HCT116 (cell line): ENCODE results near the gene SFXN5. TPM values are rescaled to one million over a fixed set of nuclear protein-coding genes. Genes with fewer than 3 reads are reported as not detected.

Experiments
- ATAC-seq: fragments of 200-7000 bp; cut with Tn5 transposase; 2 replicates; pipeline ENCODE4 v1.9.1; 2020; ENCODE audit warnings: mild to moderate bottlenecking, moderate library complexity
- BruUV-seq: library from RNA; stranded (reverse); fragments of 400-500 nt; replicated peaks from 2 replicates; lab custom pipeline; 2021; lab: Mats Ljungman, UMichigan
- CTCF ChIA-PET: fragments of 300-600 bp; sonication (Branson Sonifier 250); formaldehyde crosslinking; loops from one replicate; lab custom pipeline; 2021; ENCODE audit warnings: antibody characterized with exemption; lab: Charles Lee
- POLR2A ChIA-PET: fragments of 300-600, 350-600 bp; sonication (Branson Sonifier 250); formaldehyde crosslinking; loops from one replicate; lab custom pipeline; 2021; ENCODE audit warnings: antibody characterized with exemption; lab: Charles Lee
- RAD21 ChIA-PET, 2 experiments: fragments of 300-600 bp; sonication (Branson Sonifier 250); formaldehyde crosslinking; loops; one replicate each; lab custom pipeline; 2023; ENCODE audit warnings: low total read pairs in 2 of 2; ENCODE audit not compliant: uncharacterized antibody in 2 of 2, unreplicated experiment in 2 of 2, low non-redundant PET in 1 of 2; lab: Charles Lee
- DNase-seq: peaks from one replicate; pipeline ENCODE4 v3.0.0-alpha.2; 2010; ENCODE audit warnings: low read depth, low spot score
- H2AFZ ChIP-seq: fragments of 200-600 bp; shearing (Covaris generic), sonication (generic); 2 replicates; pipeline ENCODE4 v1.6.1; 2017; ENCODE audit warnings: low read depth, mixed run types, mixed read lengths, antibody characterized with exemption, low read length; ENCODE audit not compliant: poor library complexity, severe bottlenecking
- H3K27ac ChIP-seq: 2 replicates; pipeline ENCODE4 v1.5.1; 2012; ENCODE audit warnings: low read depth, low read length
- H3K27me3 ChIP-seq: fragments of 200-600 bp; sonication (generic); 2 replicates; pipeline ENCODE4 v1.6.1; 2016; ENCODE audit warnings: mixed run types, low read length, mixed read lengths; ENCODE audit not compliant: insufficient read depth
- H3K36me3 ChIP-seq, 2 experiments: fragments of 200-500 bp in 1 of 2; fragments of 200-600 bp in 1 of 2; sonication (Bioruptor generic) in 1 of 2; sonication (generic) in 1 of 2; 2 replicates each; pipeline versions ENCODE4 v1.5.1 to v1.6.1; 2014 to 2016; ENCODE audit warnings: low read length in 2 of 2, inconsistent platforms in 1 of 2, mixed read lengths in 1 of 2, mixed run types in 1 of 2; ENCODE audit not compliant: insufficient read depth in 2 of 2, control insufficient read depth in 1 of 2
- H3K4me1 ChIP-seq, 2 experiments: fragments of 200-600 bp in 1 of 2; sonication (generic) in 1 of 2; 2 replicates each; pipeline versions ENCODE4 v1.5.1 to v1.6.1; 2012 to 2017; ENCODE audit warnings: low read length in 2 of 2, inconsistent platforms in 1 of 2, mild to moderate bottlenecking in 1 of 2, mixed read lengths in 1 of 2, mixed run types in 1 of 2, moderate library complexity in 1 of 2; ENCODE audit not compliant: insufficient read depth in 2 of 2, control insufficient read depth in 1 of 2
- H3K4me2 ChIP-seq: fragments of 200-600 bp; sonication (generic); 2 replicates; pipeline ENCODE4 v1.6.1; 2017; ENCODE audit warnings: mixed run types, low read length, mixed read lengths
- H3K4me3 ChIP-seq, 2 experiments: fragments of 200-600 bp in 1 of 2; sonication (generic) in 1 of 2; replicated peaks in 1 of 2; 2 replicates each; pipeline ENCODE4 v1.5.1; 2011 to 2016; ENCODE audit warnings: low read length in 2 of 2, control low read depth in 1 of 2, low read depth in 1 of 2, mild to moderate bottlenecking in 1 of 2, mixed read lengths in 1 of 2, mixed run types in 1 of 2
- H3K79me2 ChIP-seq: fragments of 200-600 bp; sonication (generic); 2 replicates; pipeline ENCODE4 v1.6.1; 2017; ENCODE audit warnings: mild to moderate bottlenecking, mixed run types, low read length, moderate library complexity, mixed read lengths; ENCODE audit not compliant: insufficient read depth
- H3K9ac ChIP-seq: fragments of 200-600 bp; sonication (generic); 2 replicates; pipeline ENCODE4 v1.6.1; 2016; ENCODE audit warnings: low read length, mixed read lengths
- H3K9me2 ChIP-seq: fragments of 200-600 bp; sonication (generic), shearing (Covaris generic); 2 replicates; pipeline ENCODE4 v1.6.1; 2017; ENCODE audit warnings: mixed run types, mild to moderate bottlenecking, moderate library complexity; ENCODE audit not compliant: insufficient read depth
- H3K9me3 ChIP-seq, 2 experiments: fragments of 200-500 bp in 1 of 2; fragments of 200-600 bp in 1 of 2; sonication (Bioruptor generic) in 1 of 2; sonication (generic) in 1 of 2; 2 replicates each; pipeline ENCODE4 v1.6.1; 2014 to 2017; ENCODE audit warnings: low read length in 2 of 2, mixed read lengths in 2 of 2, inconsistent platforms in 1 of 2, low read depth in 1 of 2, mild to moderate bottlenecking in 1 of 2, mixed run types in 1 of 2, moderate library complexity in 1 of 2; ENCODE audit not compliant: control insufficient read depth in 1 of 2, insufficient read depth in 1 of 2
- H4K20me1 ChIP-seq: fragments of 200-600 bp; sonication (generic), shearing (Covaris generic); 2 replicates; pipeline ENCODE4 v1.6.1; 2017; ENCODE audit warnings: mixed run types, mild to moderate bottlenecking, moderate library complexity; ENCODE audit not compliant: insufficient read depth
- CBX3 ChIP-seq: IDR thresholded peaks from 2 replicates; pipeline ENCODE4 v1.6.1; 2012; ENCODE audit warnings: low read depth
- CEBPB ChIP-seq: IDR thresholded peaks from 2 replicates; pipeline ENCODE4 v1.6.1; 2012; ENCODE audit warnings: low read depth
- CTCF ChIP-seq, 3 experiments: fragments of 200-600 bp in 1 of 3; sonication (generic) in 1 of 3; IDR thresholded peaks in 2 of 3; conservative IDR thresholded peaks in 1 of 3; 2 replicates each; pipeline ENCODE4 v1.5.1; 2012 to 2017; ENCODE audit warnings: low read depth in 2 of 3, low read length in 2 of 3, antibody characterized with exemption in 1 of 3, borderline replicate concordance in 1 of 3, control low read depth in 1 of 3, mild to moderate bottlenecking in 1 of 3, mixed read lengths in 1 of 3, mixed run types in 1 of 3, moderate library complexity in 1 of 3; ENCODE audit not compliant: insufficient read depth in 1 of 3
- EGR1 ChIP-seq: IDR thresholded peaks from 2 replicates; pipeline ENCODE4 v1.6.1; 2012; ENCODE audit warnings: low read depth
- ELF1 ChIP-seq: IDR thresholded peaks from 2 replicates; pipeline ENCODE4 v1.6.1; 2012; ENCODE audit warnings: low read depth, borderline replicate concordance
- EZH2 ChIP-seq: fragments of 200-600 bp; sonication (generic); IDR thresholded peaks from 2 replicates; pipeline ENCODE4 v1.6.1; 2017; ENCODE audit warnings: antibody characterized with exemption, mixed run types
- JUND ChIP-seq: IDR thresholded peaks from 2 replicates; pipeline ENCODE4 v1.6.1; 2012
- MAX ChIP-seq: IDR thresholded peaks from 2 replicates; pipeline ENCODE4 v1.6.1; 2012
- POLR2A ChIP-seq: IDR thresholded peaks from 2 replicates; pipeline ENCODE4 v1.7.0; 2011; ENCODE audit warnings: borderline replicate concordance; ENCODE audit not compliant: insufficient read depth, insufficient read length; ENCODE audit errors: extremely low read depth
- POLR2AphosphoS5 ChIP-seq: IDR thresholded peaks from 2 replicates; pipeline ENCODE4 v1.6.1; 2011; ENCODE audit warnings: mild to moderate bottlenecking, low read depth, low read length, moderate library complexity
- RAD21 ChIP-seq: IDR thresholded peaks from 2 replicates; pipeline ENCODE4 v1.6.1; 2012; ENCODE audit warnings: low read depth, mild to moderate bottlenecking
- SIN3A ChIP-seq: IDR thresholded peaks from 2 replicates; pipeline ENCODE4 v1.6.1; 2012; ENCODE audit warnings: low read depth
- SP1 ChIP-seq: IDR thresholded peaks from 2 replicates; pipeline ENCODE4 v1.6.1; 2012; ENCODE audit warnings: low read depth
- SRF ChIP-seq: IDR thresholded peaks from 2 replicates; pipeline ENCODE4 v1.6.1; 2012; ENCODE audit warnings: low read depth
- TCF7L2 ChIP-seq: IDR thresholded peaks from 2 replicates; pipeline ENCODE4 v1.7.0; 2011; ENCODE audit warnings: borderline replicate concordance, inconsistent platforms; ENCODE audit not compliant: insufficient read depth, insufficient read length; ENCODE audit errors: extremely low read depth
- YY1 ChIP-seq: IDR thresholded peaks from 2 replicates; pipeline ENCODE4 v1.6.1; 2011; ENCODE audit warnings: low read length, low read depth, moderate library complexity, mild to moderate bottlenecking; ENCODE audit not compliant: insufficient replicate concordance; ENCODE audit errors: extremely low read depth
- ZFX ChIP-seq: fragments of 450-650 bp; IDR thresholded peaks from 2 replicates; pipeline ENCODE4 v1.6.1; 2017
- ZNF274 ChIP-seq: fragments of 200-500 bp; sonication (Bioruptor generic); IDR thresholded peaks from 2 replicates; pipeline ENCODE4 v1.6.1; 2014; ENCODE audit warnings: mild to moderate bottlenecking, low read depth, low read length, inconsistent platforms
- intact Hi-C: fragments of 100-400 bp; cut with micrococcal nuclease; formaldehyde crosslinking; loops from 2 replicates; pipeline ENCODE4 v1.10.0; 2022
- total RNA-seq: library from RNA; stranded (reverse); gene quantifications from one replicate; pipeline ENCODE4 v1.2.1, GENCODE V29; 2021; ENCODE audit not compliant: unreplicated experiment

The SFXN5 gene
- total RNA-seq, 1 experiment from 2014 or later: 10.0 TPM

- ChIA-PET POLR2A (no interaction called here), RAD21 (no interaction called here), CTCF (interaction anchor here (0.6 kb wide), 1 partner anchor 127 kb away, joined by 3 read pairs; no protein-coding TSS in a partner anchor)
- TF ChIP-seq MAX (no peak), CTCF (IDR thresholded peaks at IDR 0.05 in 2 of 3, conservative IDR thresholded peaks at IDR 0.05 in 1 of 3; ENCODE audit: borderline replicate concordance in 1 of 3, insufficient read depth in 1 of 3, low read depth in 2 of 3, low read length in 2 of 3) (peak; percentile 36 to 71 (median 46); a peak in 5 of 6 replicates)
- ATAC-seq (peak; percentile 95), DNase-seq (peak; percentile 16)
- no peak overlapping the region for H3K9ac ChIP-seq
- no peaks in the 10 kb centered on the region for H3K27me3 ChIP-seq
- H3K79me2 ChIP-seq: no peaks in the 10 kb centered on the region
- no peak overlapping the region for H2AFZ ChIP-seq
- H3K9me3 ChIP-seq: no peaks in the 10 kb centered on the region
- intact Hi-C loops: no loop called here
- no peak overlapping the region for H3K4me2 ChIP-seq
- H3K4me1 ChIP-seq: peaks cover 3 to 21% of the 10 kb centered on the region in 2 experiments; a peak in 3 of 4 replicates
- BruUV-seq: no TSS peak
- H4K20me1 ChIP-seq: no peaks in the 10 kb centered on the region
- H3K27ac ChIP-seq: no peak overlapping the region
- no peaks in the 10 kb centered on the region for H3K9me2 ChIP-seq
- H3K4me3 ChIP-seq: no peak overlapping the region
- H3K36me3 ChIP-seq: no peaks in the 10 kb centered on the region
Observed at GRCh38 chr2:73035899-73036711, 35.4 kb downstream of the SFXN5 start.

GRCh38 chr2:73034661-73035375 is 36.7 kb downstream of the SFXN5 start:
- CTCF ChIA-PET: no interaction called here
- intact Hi-C loops: no loop called here
- Histone ChIP-seq H2AFZ (no peak overlapping the region), H3K27ac (no peak overlapping the region), H4K20me1 (no peaks in the 10 kb centered on the region), H3K9ac (no peak overlapping the region), H3K27me3 (no peaks in the 10 kb centered on the region), H3K4me3 (no peak overlapping the region), H3K36me3 (no peaks in the 10 kb centered on the region), H3K9me3 (no peaks in the 10 kb centered on the region), H3K4me2 (no peak overlapping the region), H3K4me1 (peaks cover 3 to 21% of the 10 kb centered on the region in 2 experiments; a peak in 3 of 4 replicates), H3K9me2 (no peaks in the 10 kb centered on the region), H3K79me2 (no peaks in the 10 kb centered on the region)
- RAD21 ChIA-PET: no interaction called here
- POLR2A ChIA-PET: no interaction called here
- BruUV-seq: no TSS peak
- DNase-seq: no peak
- ATAC-seq: no peak
- TF ChIP-seq YY1 (no peak), ZNF274 (no peak), MAX (no peak), ELF1 (no peak), RAD21 (no peak), ZFX (no peak), POLR2AphosphoS5 (no peak), SRF (no peak), TCF7L2 (no peak), EZH2 (no peak), SP1 (no peak), EGR1 (no peak), CEBPB (no peak), JUND (no peak), POLR2A (no peak), CBX3 (no peak), SIN3A (no peak)
